Fibroblast of skin of left quadriceps (primary cell): ENCODE results near the gene SAMMSON.
A peak's percentile ranks its signal among the peaks of the same experiment; 100 is the strongest.

ENCODE experiments used
- DNase-seq, 2 experiments: peaks; one replicate each; pipeline ENCODE4 v3.0.0-alpha.2; 2013; ENCODE audit warnings: low read depth in 2 of 2

Gene SAMMSON

GRCh38 chr3:69999140-70000027 lies at the start of gene SAMMSON:
Gene SAMMSON, plus strand, starts transcription at chr3:69999733.
- peak in 1 of 2 experiments; percentile 0 for DNase-seq

GRCh38 chr3:69951616-69952015 lies 47.9 kb upstream of the SAMMSON start:
- no peak for DNase-seq

GRCh38 chr3:69959581-69959980 lies 40.0 kb upstream of the SAMMSON start:
- DNase-seq, result no peak

- no peak for DNase-seq
Measured at GRCh38 chr3:69961706-69962439, 37.7 kb upstream of the SAMMSON start.

- no peak for DNase-seq
Measured at GRCh38 chr3:69963643-69964042, 35.9 kb upstream of the SAMMSON start.

GRCh38 chr3:69967156-69967555 lies 32.4 kb upstream of the SAMMSON start:
- DNase-seq, result no peak

- DNase-seq, result no peak
Measured at GRCh38 chr3:69970827-69971226, 28.7 kb upstream of the SAMMSON start.

GRCh38 chr3:69972672-69973071 lies 26.9 kb upstream of the SAMMSON start:
- no peak for DNase-seq

GRCh38 chr3:69976021-69976420 lies 23.5 kb upstream of the SAMMSON start:
- no peak for DNase-seq

- no peak for DNase-seq
Measured at GRCh38 chr3:69983546-69984265, 15.8 kb upstream of the SAMMSON start.

GRCh38 chr3:69985266-69985665 lies 14.3 kb upstream of the SAMMSON start:
- no peak for DNase-seq

- DNase-seq, result no peak
Measured at GRCh38 chr3:69986419-69986818, 13.1 kb upstream of the SAMMSON start.

- no peak for DNase-seq
Measured at GRCh38 chr3:69987833-69988232, 11.7 kb upstream of the SAMMSON start.

GRCh38 chr3:69993757-69994156 lies 5.8 kb upstream of the SAMMSON start:
- no peak for DNase-seq

- no peak for DNase-seq
Measured at GRCh38 chr3:69994919-69995318, 4.6 kb upstream of the SAMMSON start.

- no peak for DNase-seq
Measured at GRCh38 chr3:69997631-69998307, 1.8 kb upstream of the SAMMSON start.

- DNase-seq, result no peak
Measured at GRCh38 chr3:69998759-69999139, 784 bp upstream of the SAMMSON start.

GRCh38 chr3:70000028-70000410 lies 486 bp downstream of the SAMMSON start:
- no peak for DNase-seq

GRCh38 chr3:70000563-70001081 lies 1.1 kb downstream of the SAMMSON start:
- no peak for DNase-seq

- DNase-seq, result no peak
Measured at GRCh38 chr3:70003119-70003518, 3.6 kb downstream of the SAMMSON start.

- DNase-seq, result no peak
Measured at GRCh38 chr3:70006089-70006488, 6.6 kb downstream of the SAMMSON start.

GRCh38 chr3:70010346-70010745 lies 10.8 kb downstream of the SAMMSON start:
- no peak for DNase-seq
